HT1080 (cell line): ENCODE measurements around the gene SDCBP2. TPM values are rescaled to one million over a fixed set of nuclear protein-coding genes. Genes with fewer than 3 reads are reported as not detected.

ENCODE experiments used
- DNase-seq: peaks from one replicate; pipeline ENCODE4 v3.0.0-alpha.2; 2015; ENCODE audit warnings: low read depth
- polyA plus RNA-seq, 2 experiments: library from polyadenylated mRNA; depleted of rRNA; stranded (reverse); fragments of >200 nt; gene quantifications; 2 replicates each; pipeline ENCODE4 v1.2.3, GENCODE V29; 2015
- total RNA-seq: library from RNA; depleted of rRNA; stranded (reverse); fragments of >200 nt; shearing (Covaris generic); gene quantifications from 2 replicates; pipeline ENCODE4 v1.2.3, GENCODE V29; 2014; rRNA removed

SDCBP2 gene, protein sequence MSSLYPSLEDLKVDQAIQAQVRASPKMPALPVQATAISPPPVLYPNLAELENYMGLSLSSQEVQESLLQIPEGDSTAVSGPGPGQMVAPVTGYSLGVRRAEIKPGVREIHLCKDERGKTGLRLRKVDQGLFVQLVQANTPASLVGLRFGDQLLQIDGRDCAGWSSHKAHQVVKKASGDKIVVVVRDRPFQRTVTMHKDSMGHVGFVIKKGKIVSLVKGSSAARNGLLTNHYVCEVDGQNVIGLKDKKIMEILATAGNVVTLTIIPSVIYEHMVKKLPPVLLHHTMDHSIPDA
- 0.67 and 1.1 TPM in 2 replicates for total RNA-seq
- 0.89 and 1.00 TPM in 2 replicates for polyA plus RNA-seq (2015; cell fraction: cytosol; rRNA removed)
- 1.9 and 2.9 TPM in 2 replicates for polyA plus RNA-seq (2015; cell fraction: nucleus; rRNA removed)

DNA sequence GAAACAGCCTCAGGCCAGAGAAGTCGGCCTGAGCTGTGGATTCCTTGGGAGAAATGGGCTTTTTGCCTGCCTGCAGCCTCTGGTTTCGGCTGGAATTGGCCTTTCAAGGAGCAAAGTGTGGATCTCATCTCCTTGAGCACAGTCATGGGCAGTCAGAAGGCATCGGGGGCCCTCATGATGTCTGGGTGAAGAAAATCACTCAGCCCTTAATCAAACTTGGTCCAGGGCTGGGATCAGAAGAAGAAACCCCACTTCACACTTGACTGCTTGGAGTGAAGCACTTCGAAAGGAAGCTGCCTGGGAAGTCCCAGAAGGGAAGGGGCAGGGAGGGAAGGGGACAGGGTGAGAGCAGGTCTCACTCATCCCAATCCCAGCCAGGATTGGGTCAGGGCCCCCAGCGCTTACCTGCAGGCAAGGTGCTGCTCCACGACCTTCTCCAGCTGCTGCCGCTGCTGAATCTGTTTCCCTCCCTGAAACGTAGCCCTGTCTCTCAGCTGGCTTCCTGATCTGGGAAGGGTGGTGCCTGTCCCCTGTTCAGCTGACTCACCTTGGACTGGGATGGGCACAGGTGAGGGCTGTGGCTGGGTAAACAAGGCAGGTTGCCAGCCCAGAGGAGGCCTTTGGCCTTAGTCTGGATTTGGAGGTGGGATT is at the start of gene SDCBP2:
SDCBP2 (minus strand) TSS at position 460 of the 651 bp plus-strand sequence. CDS start 8,723 bp downstream, outside the sequence.
- DNase-seq: no peak

DNA sequence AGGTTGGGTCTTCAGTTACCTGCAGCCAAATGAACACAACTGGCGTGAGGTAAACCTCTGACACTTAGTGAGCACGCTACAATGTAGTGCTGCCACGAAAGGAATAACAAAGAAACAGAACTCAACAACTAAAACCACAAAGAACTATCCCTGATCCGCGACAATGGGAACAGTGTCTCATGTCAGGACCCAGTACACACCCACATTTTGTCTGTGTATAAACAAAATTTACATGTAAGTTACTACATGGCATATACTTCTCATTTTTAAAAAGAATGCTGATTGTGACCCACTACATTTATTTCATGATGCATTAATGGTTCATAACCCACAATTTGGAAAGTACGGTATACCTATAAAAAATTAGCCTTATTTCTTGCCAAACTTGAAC is 49.8 kb upstream of the SDCBP2 start:
- no peak for DNase-seq

DNA sequence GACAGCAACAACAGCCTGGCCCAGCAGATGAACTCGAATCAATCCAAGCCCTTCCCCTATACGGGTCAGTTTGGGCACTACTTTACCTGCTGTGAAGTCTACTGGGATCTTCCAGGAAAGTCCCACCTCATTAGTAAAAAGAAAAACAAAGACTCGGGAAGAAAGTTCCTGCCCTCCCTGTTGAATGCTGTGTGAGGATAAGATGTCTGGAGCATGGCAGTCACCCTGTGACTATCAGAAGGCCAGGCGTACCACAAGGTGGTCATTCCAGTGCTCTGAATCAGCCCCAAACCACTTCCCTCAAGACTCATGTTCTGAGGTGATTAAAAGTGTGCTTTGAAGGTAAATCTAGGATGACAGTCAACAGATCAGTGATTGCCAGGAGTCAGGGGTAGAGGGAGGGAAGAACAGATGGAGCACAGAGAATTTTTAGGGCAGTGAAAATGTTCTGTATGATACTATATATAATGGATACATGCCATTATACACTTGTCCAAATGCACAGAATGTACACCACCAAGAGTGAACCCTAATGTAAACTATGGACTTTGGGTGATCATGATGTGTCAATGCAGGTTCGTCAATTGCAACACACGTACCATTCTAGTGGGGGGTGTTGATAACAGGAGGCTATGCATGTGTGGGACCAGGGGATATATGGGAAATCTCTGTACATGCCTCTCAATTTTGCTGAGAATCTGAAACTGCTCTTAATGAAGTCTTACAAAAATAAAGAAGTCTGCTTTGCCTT is 49.2 kb upstream of the SDCBP2 start:
- peak; percentile 93 for DNase-seq

DNA sequence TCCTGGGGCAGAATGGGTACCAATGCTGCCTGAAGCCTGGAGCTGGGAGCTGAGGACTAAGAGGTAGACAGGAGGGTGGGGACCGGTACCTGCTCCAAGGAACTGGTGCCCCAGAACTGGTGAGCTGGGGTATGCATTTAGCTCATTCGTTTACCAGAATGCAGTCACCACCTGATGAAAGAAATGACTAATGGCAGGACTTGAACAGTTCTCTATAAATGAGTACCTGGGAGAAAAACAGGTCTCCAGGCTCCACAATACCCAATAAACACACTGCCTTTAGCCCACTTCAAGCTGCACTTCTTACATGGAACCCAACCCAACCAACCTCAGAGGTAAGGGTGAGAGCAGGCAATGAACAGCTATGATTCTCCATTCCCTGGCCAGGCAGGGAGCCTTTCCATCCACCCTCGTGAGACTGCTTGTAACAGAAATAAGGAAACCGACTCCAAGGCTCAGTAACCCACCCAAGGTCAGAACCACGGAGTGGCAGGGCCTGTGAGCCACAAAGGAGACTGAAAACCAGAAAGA is 48.5 kb upstream of the SDCBP2 start:
- DNase-seq: no peak

DNA sequence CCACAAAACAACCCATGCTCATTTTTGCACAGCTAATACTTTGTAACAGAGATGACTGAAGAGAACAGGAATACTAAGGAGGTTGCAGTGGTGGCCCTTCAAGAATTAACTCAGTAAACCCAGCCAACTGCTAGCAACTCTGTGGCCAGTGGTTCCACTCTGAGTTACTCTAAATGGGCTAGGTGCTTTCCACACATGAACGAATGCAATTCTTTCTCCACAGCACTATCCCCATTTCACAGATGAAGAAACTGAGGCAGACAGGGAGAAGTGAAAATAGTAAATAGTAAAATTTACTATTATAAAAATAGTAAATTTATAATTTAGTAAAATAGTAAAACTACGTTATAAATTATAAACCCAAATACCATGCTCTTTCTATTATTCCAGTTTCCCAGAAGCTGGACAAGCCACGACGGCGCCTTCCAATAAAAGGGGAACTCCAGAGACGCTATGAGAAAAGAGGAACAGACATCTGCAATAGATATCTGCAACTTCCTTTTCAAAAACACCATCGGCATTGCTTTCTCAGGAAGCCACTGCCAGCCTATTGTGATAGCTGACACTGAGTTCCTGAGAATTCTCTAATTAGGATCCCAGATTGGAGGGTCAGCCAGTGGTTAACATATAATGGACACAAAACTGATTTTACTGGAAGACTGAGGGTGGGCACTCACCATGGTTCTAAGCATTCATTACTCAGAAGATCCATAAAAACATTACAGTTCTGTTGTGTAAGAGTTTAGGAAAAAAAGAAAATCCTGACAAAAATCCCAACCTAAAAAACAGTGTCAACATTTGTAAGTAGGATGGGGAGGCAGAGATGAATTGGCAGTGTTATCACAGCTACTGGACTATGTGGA is 47.7 kb upstream of the SDCBP2 start:
- no peak for DNase-seq

DNA sequence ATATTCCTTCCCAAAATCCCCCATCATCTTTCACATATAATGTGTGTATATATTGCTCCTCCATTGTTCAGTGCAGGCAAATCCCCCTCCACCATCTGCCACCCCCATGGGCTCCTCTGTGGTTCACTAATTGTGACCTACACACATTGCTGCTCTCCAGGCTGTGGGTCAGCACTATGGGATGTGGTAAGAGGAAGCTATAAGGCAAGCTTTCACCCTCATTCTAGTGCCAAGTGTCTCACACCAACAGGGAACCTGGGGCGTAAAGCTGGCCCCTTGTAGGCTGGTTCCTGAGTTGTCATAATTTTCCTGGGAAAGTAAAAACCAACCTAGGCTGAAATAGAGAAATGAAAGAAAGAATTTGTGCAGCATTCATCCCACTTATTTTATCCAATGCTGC is 47.1 kb upstream of the SDCBP2 start:
- no peak for DNase-seq

DNA sequence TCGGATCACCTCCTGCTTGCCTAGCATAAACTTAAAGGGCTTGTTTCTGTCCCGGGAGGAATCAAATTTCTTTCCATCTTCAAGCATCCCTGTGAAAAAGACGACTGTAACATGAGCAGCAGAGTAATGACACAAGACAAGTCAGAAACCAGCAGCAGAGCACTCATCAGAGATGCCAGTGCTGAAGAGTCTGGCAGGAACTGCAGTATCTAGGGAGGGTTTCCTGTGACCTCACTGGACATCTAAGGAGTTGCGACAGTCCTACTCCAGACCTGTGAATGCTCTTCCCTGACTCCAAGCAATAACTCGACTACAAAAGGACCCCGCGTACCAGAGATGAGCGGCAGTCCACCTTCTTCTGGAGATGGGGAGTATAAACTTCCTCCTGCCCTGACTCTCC is 46.6 kb upstream of the SDCBP2 start:
- peak; percentile 89 for DNase-seq

DNA sequence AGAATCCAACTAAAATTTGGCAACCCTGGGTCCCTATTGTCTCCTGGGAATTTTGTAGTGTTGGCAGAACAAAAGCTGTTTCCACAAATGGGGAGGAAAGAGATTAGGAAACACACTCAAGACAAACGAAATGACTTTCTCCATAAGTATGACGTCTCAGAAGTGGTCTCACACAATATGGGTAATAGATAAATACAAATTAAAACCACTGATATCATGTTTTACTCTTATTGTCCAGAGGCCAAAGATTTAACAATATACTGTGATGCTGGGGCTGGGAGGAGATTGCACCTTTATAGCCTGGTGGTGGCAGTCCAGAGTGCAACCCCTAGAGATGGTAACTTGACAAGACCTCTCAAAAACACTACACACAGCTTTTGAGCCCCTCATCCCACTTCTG is 45.3 kb upstream of the SDCBP2 start:
- no peak for DNase-seq

DNA sequence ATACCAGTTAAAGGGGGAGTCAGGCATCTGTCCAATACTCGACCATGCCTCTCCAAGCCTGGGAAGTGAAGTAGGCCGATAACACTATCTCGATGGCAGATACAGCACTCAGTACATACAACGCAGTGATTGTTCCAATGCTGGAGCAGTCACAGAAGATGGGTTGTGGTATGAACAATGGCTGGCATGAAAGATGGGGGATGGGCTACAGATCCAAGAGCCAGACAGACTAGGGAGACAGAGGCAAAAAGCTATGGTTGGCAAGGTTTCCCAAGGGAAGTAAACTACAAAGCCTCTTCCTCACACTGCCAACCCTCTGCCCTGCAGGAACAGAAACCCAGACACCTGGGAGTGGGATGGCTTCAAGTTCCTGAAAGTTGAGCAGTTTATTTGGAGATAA is 44.7 kb upstream of the SDCBP2 start:
- DNase-seq: no peak

DNA sequence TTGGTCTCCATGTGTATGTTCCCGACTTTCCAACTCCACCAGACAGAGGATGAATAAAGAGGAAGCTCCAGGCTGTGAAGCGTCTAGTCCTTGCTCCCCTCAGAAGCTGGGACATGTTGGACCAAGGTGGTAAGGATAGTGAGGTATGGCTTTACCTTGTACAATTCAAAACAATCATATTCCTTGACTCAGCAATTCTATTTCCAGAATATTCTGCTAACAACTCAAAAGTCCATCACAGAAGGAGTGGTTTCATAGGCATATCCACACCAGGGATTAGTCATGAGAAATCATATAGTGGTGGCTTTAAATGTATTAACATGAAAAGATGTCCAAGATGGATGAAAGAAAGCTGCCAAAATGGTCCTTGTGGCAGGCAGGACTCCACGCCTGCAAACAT is 44.1 kb upstream of the SDCBP2 start:
- no peak for DNase-seq

DNA sequence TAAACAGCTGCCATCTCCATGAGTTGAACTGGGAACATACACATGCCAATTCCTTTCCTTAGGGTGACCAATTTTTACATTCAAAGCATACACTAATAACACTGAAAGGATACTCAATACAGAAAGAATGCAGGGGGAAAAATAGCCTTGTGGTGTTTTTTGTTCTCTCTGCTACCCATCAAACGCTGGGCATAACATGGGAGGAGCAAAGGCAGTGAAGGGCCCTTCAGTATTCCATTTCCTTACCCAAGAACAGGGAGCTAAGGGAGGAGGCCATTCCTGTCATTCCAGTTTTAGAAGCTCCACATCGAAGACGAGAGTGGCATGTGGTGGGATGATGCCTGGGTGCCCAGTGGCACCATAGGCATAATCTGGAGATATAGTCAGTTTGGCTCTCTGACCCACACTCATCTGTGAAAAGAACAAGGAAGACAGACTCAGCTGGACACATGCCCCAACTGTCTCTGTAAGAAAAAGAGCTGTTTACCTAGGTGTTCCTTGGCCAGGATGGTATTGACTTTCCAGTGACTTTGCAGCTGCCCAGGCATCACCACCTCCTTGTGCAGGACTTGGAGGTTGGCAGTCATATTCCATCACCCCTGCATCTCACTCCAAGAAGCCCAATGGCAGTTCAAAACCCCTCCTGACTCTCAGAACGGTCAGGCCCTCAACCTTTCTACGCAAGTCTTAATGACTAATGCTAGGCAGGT is 43.0 kb upstream of the SDCBP2 start:
- DNase-seq: no peak

DNA sequence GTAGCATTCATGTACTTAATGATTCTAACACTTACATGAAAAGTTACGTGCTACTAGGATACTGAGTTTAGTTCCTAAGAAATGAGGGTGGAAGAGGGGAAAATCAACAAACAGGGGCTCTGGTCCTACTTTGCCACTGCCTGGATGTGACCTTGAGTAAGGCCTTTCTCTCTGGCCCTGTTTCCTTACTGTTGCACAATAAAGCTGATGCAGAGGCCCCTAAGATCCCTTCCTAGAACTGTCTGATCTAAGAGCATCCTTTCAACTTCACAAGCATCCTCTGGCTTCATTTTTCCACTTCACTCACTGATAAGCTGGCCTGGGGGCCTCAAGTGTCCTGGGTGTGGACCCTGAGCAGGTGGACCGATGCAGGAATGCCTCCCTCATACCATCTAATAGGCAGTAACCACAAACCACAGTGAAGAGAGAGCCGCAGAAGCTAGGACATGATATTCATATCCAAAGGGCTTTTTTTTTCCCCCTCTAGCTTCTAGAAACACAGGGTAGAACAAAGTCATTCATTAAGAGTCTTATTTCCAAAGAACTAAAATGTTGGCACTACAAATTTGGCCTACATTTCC is 42.4 kb upstream of the SDCBP2 start:
- DNase-seq: no peak

DNA sequence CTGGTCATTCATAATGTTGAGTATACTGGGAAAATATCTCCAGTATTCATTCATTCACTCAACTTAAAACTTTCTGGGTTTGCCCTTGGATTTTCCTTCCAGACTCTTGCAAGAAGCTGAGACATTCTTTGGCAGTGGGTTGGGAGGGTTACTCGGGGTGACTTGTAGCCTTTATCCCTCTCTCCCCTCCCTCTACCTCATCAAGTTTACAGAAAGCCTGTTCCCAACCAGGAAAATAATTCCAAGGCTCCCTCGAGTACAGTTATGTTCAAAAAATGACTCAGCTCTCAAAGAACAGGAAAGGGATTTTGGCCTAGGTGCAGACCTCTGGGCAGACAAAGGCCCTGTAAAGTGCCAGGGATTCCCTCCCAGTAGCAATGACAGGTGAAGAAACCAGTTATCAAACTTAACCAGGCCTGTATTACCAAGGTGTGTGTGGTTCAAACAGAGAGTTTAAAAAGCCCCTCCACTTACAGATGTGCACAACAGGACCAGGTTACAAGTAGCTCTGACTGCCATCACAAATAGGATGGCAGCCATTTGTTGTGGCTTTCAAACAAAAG is 41.7 kb upstream of the SDCBP2 start:
- no peak for DNase-seq

DNA sequence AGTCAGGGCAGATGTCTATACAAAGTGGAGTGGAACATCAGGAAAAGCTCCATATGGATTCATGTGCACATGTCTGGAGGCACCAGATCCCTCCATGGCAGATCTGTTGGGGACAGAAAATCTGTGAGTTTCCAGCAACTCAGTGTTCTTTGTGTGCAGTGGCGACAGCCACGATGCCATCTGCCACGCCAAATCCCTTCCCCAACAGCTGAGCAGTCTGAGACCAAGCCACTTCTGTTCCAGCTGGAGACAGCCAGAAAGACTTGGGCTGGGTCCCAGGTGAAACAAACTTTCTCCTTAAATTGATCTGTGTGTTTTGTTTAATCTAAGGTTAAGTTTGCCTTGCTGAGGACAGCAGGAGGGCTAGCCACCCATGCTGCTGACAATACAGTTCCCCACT is 41.0 kb upstream of the SDCBP2 start:
- DNase-seq: no peak

DNA sequence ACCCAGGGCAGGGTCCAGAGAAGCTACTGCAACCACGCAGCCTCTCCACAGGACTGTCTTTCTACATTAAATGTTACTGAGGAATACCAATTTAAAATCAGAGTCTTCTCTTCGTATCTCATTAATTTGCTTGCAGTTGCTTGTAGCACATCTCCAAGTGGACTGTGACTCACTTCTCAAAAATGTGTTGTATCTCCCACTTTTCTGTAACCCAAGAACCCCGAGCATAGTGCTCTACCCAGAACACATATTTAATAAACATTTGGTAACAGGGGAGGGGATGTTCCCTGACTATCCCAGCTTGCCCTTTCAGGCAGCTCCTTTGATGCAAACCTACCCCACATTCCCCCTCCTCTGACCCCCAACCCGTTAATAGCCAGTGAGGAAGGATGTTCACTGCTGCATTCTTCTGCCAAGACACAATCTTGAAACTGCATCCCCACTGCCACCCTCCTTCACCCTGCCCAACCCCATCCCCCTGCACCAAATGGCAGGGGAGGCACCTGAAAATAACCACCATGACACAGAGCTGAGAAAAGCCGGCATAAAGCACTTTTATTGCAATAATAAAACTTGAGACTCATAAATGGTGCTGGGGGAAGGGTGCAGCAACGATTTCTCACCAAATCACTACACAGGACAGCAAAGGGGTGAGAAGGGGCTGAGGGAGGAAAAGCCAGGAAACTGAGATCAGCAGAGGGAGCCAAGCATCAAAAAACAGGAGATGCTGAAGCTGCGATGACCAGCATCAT is 39.7 kb upstream of the SDCBP2 start:
- peak; percentile 55 for DNase-seq

DNA sequence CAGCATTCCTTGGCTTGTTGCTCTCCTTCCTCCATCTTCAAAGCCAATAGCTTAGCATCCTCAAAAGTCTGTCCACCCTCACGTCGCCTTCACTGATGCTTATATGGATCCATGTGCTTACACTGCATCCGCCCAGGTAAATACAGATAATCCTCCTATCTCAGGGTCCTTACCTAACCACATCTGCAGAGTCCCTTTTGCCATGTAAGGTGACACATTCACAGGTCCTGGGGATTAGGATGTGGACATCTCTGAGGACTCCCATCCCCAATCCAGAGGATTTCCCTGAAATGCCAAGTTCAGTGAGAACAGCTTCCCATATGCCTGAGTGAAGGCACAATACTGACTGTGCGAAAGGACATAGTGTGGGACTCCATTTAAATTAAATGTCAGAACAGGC is 38.5 kb upstream of the SDCBP2 start:
- DNase-seq: no peak

DNA sequence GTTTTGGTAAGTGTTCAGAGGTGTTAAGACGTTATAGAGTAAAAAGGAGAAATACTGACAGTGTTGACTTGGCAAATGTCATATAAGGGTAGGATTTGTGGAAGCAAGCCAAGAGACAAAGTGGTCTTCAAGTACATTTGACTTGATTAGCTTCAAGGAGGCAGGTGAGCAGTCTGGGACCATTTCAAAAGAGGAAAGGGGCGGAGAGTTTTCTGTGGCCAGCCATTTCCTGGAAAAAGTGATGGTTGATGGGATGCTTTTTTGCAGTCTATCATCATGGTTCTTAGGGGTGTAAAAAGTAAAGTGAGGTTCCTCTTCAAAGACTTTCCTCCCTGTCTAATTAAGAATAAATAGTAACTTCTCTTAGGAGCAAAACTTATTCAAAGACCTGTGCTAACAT is 35.2 kb upstream of the SDCBP2 start:
- no peak for DNase-seq

DNA sequence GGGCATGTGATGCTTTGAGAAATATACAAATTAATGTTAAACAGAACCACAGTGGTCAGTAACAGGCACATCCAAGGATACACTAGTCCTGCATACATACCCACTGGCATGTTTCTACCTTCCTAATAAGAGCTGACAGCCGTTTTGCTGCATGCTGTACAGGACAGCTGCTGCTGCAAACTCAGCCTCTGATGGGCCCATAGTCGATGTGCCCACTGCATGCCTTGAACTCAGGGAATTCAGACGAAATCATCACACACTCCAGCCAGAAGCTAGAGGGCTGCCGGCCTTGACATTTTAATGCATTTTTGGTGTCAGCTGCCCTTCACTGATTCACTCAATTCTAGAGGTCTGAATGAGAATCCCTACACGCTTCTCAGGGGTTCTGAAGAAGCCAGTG is 34.6 kb upstream of the SDCBP2 start:
- DNase-seq: no peak

DNA sequence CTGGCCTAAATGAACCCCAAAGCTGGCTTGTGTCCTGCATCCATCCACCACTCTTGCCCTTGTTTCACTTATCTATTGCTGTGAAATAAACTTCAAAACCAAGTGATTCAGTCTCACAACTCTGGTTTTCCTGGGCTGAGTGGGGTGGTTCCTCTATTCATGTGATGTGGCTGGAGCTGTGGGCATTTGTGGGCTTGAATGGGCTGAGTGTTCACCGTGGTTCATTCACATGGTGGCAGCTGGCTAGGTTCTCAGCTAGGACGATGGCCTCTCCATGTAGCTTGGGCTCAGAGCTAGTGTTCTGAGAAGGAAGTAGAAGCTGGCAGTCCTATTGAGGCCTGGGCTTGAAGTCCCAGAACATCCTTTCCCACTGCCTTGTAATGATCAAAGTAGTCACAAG is 33.5 kb upstream of the SDCBP2 start:
- DNase-seq: no peak
